Measurements from ENCODE around the gene CDHR5.

CDHR5 gene

DNA sequence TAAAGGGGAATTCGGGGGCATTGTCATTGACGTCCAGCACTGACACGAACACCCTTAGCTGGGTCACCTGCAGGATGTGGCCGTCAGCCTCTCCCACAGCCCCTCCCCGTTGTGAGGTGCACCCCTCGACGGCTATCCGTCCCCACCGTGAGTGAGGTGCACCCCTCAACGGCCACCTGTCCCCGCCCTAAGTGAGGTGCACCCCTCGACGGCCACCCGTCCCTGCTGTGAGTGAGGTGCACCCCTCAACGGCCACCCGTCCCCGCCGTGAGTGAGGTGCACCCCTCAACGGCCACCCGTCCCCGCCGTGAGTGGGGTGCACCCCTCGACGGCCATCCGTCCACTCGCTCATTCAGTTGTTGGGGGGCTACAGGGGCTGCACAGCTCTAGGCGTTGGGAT, 2.9 kb downstream of the CDHR5 start:
- DNase-seq: no peak

DNA sequence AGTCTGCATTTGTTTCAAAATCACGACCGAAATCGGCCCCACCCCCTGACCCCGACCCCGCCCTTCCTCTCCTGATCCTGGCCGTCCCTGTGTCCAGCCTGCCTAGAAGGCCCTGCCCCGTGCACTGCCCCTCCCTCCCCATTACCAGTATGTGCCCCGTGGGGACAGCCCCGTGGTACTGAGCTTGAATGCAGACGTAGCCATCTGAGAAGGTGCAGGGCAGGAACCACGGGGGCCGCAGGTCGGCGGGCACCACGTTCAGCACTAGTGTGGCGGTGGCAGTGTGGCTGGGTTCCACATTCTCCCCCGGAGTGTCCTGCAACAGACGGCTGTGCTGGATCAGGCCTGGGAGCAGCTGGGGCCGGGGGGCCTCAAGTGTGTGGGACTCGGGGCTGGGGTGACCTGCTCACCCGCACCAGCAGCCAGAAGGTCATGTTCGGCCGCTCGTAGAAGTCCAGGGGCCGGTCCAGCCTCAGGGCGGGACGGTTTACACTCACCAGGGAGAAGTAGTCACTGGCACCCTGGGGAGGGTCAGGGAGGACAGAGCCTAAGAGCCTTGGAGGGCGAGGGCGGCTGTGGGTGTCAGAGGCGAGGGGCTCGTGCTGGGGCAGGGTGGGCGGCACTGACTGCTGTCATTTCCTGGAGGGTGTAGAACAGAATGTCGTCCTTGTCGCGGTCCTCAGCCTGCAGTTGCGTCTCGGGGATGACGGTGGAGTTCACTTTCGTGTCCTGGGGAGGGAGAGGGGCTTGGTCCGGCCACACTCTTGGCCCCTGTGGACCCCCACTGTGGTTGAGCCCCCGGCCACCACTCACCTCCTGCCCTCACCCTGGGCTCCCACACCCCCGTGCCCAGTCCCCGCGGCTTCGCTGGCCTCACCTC, 3.6 kb downstream of the CDHR5 start:
- DNase-seq: no peak

DNA sequence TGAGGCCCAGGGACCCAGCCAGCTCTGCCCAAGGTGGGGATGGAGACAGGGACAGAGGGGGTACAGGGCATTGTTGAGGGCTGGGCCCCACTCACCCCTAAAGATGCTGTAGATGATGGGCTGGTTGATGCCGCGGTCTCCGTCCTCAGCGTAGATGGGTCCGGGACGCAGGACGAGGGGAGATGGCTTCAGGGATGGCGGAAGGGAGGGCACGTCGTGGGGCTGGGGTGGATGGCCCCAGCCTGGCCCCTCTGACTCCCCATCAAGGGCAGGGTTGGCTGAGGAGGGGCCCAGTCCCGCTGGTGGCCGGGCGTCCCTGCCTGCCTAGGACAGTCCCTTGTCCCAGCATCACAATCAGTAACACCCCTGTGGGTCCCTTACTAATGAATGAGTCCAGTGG, 4.6 kb downstream of the CDHR5 start:
- no peak for DNase-seq

DNA sequence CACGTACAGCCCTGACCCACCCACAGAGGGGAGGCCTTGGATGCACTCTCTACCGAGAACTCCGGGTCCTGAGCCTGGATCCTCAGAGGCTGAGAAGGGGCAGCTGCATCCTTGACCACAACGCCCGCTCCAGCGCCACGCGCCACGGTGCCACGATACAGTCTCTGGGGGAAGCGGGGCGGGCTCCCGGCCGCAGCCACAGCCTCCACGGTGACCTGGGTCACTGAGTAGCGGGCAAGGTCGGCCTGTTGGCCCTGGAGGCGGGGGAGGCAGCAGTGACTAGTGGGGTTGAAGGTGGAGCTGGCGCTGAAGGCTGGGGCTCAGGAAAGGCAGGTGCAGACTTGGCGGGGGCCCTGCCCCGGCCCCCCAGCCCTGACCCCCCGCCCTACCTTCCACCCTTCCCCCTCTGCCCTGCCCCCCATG, 5.1 kb downstream of the CDHR5 start:
- no peak for DNase-seq

DNA sequence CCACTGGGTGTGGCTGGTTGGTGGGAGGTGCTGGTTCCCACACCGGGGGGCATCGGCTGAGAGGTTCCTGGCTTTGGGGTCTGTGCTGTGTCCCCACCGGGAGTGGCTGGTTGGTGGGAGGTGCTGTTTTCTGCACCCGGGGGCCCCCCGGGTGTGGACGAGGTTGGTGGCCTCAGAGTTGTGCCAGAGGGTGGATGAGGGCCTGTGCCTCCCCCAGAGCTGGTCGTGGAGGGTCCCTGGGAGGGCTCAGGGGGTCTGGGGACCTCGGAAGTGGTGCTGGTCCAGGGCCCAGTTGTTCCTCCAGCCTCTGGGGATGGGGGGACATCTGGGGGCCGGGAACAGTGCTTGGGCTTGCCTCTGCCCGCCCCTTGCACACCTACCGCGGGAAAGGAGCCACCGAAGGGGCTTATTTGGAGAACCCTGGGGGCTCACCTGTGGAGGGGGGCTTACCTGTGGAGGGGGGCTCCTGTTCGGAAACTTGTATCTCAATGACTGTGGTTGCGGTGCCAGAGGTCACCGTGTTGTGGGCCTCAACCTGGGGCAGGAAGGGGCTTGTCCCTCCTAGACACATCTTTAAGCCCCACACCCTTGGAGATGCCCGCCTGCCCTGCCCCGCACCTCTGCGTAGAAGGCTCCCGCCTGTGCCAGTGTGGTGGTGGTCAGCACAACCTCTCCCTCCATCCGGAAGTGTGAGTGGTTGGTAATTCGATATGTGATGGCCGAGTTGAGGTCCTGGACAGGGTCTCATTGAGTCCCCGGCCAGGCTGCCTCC, 5.7 kb downstream of the CDHR5 start:
- no peak for DNase-seq

DNA sequence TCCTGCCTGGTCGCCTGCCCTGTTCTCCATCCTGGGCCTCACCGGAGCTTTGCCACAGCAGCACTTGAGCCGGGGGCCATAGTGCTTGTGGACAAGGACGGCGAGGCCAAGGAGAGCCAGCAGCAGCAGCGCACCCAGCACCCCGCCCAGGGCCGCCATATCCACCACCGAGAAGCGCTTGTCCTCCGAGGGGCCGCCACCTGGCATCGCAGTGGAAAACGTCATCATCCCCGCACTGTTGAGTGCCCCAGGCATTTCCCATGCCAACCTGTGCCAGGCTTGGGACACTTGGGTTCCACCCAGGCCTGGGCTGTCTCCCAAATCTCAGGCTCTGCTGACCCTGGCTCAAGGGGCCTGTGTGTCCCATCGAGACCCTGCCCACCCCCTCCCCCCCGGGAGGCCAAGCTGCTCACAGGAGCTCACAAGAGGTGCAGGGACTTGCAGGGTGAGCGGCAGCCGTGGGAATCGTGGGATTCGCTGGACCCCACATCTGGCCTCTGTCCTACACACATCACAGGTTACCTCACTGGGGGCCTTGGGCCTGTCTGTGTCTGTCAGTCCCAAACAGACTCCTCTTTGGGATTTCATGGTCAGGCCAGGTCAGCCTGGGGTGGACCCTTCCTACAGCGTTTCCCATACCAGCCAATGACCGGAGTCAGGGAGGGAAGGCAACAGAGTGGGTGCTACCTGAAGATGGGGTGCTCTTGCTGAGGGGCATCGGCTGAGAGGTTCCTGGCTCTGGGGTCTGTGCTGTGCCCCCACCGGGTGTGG, 6.7 kb downstream of the CDHR5 start:
- DNase-seq: no peak

DNA sequence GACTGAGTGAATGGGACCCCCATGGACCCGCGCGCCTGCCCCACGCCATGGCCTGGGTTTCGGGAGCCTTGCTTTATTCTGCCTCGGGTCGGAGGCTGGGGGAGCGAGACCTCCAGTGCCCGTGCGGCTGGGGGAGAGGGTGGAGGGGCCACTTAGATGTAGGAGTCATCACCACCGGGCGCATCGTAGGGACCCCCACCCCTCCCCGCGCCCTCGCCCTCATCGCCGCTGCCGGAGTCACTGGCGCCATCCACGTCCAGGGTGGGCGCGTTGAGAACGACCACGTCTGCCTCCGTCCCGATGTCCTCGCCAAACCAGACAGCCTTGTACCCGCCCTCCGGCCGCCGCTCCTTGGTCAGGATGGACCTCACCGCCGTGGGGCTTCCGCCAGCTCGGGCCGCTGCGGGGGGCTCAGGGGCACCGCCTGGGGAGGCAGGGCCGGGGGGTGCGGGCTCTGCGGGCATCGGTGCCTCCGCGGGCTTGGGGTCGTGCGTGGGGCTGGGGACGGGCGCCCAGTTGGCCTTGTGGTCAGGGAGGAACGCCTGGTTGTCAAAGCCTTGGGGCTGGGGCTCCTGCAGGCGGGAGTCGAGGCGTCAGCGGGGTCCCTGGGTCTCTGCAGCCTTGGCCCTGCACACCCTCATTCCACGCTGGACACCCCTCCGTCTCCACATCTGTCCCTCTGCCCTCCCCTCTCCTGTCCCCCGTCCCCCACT, 7.4 kb downstream of the CDHR5 start:
- no peak for DNase-seq

DNA sequence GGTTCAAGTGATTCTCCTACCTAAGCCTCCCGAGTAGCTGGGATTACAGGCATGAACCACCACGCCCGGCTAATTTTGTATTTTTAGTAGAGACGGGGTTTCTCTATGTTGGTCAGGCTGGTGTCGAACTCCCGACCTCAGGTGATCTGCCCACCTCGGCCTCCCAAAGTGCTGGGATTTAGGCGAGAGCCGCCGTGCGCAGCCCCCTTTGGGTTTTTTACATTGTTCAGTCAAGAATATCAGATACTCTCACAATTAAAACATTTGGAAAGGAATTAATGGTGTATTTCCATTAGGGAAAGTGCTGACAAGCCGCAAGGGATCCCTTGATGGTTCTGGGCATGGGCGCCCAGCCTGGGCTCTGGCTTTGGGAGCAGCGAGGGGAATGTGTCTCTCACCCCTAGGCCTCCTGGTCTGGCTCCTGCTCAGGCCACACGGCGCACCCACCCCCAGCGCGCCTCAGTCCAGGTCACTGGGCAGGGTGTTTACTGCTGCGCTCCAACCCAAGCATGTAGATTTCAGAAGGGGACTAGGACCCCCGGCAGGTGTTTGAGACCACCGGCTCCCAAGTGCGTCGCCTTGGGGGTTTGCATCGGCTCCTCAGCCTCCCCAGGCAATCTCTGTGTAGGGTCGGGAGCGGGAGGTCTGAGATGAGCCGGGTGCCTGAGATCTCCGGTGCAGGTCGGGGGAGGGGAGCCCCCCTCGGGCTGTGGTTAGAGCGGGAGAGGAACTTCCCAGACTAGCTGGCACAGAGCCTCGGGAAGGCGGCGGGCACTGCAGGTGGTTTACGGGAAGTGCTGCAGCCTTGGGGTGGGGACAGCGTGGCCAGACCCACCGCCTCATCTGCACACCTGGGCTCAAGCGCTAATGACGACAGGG, 8.2 kb downstream of the CDHR5 start:
- DNase-seq: no peak

DNA sequence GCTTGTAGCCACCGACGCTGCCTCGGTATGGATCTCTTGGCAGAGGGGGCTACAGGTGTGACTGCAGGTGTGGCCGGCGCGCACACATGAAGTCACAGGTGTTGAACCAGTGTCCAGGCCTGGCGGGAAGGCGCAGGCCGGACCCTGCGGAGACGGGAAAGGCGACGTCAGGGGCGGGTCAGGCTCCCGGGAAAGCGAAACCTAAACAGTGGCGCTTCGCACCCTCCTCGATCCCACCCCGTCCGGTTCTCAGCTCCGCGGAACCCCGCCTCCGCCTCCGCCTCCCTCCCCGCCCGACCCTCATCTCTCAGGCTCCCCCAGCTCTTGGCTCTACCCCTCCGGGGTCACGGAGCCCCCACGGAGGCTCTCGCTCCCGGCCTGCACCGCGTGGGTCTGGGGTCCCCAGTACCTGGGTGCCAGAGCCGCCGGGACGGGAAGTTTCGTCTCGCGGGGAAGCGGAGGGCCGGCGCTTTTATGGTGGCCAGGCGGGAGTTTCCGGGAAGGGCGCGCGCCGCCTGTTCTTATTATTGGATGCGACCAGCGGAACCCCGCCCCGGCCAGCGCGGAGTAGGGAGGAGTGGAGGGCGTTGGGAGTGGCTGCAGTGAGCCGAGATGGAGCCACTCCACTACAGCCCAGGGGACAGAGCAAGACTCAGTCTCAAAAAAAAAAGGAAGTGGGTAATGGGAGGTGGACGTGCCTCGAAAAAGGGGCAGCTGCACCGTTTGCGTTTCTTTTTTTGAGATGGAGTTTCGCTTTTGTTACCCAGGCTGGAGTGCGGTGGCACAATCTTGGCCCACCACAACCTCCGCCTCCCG, 9.0 kb downstream of the CDHR5 start, which contains the start of gene IRF7:
Gene IRF7, minus strand, starts transcription at position 447 of the 816 bp plus-strand sequence. CDS start 586 bp downstream, outside the sequence.
- peak; percentile 93 to 94 for DNase-seq

DNA sequence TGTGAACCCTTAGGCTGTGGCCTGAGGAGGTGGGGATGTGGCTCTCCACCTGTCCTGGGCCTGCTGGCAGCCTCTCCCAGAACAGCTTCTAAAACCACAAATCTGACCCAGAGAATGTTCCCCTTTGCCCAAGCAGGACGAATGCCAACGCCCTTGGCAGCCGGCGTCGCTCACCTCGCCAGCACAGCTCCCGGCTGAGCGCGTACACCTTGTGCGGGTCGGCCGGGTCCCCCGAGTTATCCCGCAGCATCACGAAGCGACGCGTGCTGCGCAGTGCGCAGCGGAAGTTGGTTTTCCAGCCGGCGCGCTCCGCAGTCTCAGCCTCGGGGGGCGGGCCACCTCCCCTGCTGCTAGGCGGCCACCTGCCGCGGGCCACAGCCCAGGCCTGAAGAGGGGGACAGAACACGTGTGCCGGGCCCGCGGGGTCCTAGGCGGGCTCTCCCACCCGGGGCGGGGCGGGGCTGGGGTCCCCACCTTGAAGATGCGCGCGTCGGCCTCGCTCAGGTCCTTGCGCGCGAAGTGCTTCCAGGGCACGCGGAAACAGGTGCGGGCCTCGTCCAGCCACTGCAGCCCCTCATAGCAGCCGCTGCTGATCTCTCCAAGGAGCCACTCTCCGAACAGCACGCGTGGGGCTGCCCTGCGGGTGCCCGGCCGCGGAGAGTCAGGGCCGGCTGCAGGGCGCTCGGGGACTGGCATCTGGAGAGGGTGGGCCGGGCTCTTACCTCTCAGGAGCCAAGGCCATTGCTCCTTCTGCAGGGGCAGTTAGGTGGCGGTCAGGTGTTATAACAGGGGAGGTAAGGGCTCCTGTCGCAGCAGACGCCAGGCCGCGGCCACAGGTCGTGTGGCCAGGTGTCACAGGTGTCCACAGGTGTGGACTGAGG, 9.9 kb downstream of the CDHR5 start:
- DNase-seq: no peak

DNA sequence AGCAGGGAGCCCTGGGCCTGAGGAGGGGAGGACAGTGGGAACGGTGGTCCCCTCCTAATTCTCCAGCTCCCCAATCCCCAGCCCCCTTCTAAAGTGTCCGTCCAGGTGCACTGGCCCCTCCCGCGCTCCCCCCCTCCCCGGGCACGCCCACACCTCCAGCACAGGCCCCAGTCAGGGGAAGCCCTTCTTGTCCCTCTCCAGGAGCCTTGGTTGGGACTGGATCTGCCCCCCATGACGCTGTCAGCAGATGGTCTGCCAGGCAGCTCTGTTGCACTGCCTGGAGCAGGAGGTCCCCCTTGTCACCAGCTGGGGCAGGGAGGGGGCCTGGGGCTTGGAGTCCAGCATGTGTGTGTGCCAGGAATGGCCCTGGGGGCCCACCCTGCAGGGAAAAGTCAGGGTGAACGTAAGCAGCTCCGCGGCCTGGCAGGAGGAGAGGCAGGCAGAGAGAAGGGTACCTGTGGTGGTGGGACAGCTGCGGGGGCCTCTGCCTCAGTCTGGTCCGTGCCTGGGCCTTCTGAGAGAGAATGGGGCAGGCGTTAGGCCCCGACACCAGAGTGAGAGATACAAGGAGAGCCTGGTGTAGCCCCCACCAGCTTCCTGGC, 10.6 kb downstream of the CDHR5 start:
- no peak for DNase-seq

DNA sequence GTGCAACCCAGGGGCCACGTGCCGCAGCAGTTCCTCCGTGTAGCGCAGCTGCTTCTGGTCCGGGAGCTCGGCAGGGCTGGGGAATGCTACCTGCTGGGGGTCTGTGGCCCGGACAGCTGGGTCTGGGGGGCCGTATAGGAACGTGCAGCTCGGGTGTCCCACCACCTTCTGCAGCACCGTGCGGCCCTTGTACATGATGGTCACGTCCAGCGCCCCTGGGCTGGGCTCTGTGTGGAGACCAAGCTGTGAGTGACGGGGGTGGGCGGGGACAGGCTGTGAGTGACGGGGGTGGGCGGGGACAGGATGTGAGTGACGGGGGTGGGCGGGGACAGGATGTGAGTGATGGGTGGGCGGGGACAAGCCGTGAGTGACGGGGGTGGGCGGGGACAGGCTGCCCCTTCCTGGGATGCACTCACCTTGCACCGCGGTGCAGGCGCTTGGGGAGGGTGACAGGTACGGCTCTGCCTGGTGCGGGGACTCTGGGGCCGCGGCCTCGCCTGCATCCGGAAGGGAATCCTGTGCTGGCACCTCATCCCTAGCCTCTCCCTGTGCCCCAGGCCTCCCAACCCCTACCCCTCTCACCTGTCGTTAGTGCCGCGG, 11.3 kb downstream of the CDHR5 start:
- DNase-seq: no peak

DNA sequence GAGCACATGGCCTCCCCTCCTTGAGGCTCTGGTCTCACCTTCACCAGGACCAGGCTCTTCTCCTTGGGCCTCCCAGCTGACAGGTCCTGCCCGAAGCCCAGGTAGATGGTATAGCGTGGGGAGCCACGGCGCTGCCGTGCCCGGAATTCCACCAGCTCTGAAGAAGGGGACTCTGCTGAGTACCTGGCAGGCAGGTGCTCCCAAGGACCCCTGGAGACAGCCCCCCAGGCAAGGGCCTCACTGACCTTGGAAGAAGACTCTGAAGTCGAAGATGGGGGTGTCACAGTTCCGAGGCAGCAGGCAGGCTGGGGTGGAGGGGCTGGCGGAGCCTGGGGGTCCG, 11.8 kb downstream of the CDHR5 start:
- DNase-seq: no peak

DNA sequence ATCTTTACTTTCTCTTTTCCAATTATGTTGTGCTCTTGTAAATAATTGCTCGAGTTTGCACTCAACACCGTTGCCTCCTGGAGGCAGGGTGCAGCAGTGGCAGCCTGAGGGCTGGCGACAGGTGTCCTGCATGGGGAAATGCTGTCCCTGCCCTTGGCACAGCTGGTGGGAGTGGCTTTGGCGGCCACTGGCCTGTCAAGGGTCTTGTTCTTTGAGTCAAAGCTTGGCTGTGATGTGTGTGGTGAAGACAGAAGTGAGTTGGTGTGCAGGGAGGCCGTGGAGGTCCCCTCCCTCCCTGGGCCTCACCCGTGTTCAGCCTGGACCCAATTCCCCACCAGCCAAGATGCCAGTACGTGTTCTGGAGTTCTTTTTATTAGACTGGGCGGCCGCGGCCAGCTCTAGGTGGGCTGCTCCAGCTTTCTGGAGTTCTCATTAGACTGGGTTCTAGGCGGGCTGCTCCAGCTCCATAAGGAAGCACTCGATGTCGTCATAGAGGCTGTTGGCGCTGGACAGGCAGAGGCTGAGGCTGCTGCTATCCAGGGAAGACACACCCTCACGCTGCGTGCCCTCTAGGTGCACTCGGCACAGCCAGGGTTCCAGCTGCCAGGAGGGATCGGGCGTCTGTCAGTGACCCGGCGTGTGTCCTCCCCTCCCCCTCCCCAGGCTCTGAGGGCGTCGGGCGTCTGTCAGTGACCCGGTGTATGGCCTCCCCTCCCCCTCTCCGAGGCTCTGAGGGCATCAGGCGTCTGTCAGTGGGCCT, 12.4 kb downstream of the CDHR5 start:
- no peak for DNase-seq

DNA sequence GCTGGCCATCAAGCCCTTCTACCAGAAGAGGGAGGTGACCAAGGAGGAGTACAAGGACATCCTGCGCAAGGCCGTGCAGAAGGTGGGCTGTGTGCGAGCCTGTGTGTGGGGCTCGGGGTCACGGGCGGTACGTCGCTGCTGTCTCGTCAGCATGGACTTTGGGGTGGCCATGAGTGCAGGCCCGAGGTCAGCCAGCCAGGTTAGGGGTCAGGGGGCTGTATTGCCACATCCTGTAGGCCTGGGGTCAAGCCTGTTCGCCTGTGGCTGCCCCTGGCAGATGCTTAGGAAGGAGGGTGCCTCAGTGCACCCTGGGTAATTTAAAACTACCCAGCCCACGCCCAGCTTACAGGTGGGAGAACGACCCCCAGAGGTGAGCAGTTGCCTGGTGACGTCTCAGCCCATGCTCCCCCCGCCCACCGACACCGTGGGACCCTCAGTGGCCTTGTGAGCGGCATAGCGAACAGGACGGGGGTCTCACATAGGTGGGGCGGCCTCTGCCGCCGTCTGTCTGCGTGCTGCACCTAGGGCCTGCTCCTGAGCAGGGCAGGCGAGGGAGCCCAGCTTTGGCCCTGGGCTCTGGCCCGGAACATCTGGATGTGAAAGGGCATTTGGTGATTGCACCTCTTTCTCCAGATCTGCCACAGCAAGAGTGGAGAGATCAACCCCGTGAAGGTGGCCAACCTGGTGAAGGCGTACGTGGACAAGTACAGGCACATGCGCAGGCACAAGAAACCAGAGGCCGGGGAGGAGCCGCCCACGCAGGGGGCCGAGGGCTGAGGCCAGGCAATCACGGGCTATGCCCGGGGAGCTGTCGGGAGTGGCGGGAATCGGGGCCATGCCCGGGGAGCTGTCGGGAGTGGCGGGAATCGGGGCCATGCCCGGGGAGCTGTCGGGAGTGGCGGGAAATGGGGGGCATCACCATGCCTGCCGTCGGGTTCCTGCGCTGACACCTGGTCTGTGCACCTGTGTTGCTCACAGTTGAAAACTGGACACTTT, 13.5 kb downstream of the CDHR5 start:
- DNase-seq: no peak

DNA sequence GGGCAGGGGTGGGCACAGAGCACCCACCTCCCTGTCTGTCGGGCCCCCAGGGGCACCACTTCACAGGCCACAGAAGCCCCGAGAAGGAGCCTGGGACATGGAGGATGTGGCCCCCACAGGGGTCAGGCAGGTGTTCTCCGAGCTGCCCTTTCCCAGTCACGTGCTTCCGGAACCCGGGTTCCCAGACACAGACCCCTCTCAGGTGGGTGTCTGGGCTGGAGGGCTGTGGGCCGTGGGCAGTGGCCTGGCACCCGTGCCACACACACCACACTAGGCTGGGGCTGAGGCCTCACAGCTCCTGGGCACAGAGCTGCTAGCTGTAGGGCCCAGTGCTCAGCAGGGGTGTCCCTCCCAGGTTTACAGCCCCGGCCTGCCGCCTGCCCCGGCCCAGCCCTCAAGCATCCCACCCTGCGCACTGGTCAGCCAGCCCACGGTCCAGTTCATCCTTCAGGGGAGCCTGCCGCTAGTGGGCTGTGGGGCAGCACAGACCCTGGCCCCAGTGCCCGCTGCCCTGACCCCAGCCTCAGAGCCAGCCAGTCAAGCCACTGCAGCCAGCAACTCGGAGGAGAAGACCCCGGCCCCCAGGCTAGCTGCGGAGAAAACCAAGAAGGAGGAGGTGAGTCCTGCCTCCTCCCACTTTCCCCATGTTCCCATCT, 14.5 kb downstream of the CDHR5 start:
- DNase-seq: no peak
